C4-2B (cell line): ENCODE data around the gene CIC.

Source experiments
- ZFX ChIP-seq: fragments of 450-650 bp; IDR thresholded peaks from 2 replicates; pipeline ENCODE4 v1.6.1; 2017
- TF ChIP-seq, protein P1 (sequence below): fragments of 450-650 bp; conservative IDR thresholded peaks from 2 replicates; pipeline ENCODE4 v1.5.1; 2017; ENCODE audit warnings: mild to moderate bottlenecking

DNA sequence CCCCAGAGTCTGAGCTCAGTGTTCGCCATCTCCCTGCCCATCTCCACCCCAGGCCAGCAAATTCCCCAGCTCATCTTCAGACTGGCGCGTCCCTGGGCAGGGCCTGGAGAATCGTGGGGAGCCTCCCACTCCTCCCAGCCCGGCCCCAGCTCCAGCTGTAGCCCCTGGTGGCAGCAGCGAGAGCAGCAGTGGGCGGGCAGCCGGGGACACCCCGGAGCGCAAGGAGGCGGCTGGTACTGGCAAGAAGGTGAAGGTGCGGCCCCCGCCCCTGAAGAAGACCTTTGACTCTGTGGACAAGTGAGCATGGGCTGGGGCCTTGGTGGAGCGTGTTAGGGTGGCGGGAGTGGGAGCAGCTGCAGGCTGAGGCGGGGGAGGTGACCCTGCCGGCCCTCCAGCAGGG lies 24.5 kb downstream of the CIC start:
- TF ChIP-seq, protein P1, sequence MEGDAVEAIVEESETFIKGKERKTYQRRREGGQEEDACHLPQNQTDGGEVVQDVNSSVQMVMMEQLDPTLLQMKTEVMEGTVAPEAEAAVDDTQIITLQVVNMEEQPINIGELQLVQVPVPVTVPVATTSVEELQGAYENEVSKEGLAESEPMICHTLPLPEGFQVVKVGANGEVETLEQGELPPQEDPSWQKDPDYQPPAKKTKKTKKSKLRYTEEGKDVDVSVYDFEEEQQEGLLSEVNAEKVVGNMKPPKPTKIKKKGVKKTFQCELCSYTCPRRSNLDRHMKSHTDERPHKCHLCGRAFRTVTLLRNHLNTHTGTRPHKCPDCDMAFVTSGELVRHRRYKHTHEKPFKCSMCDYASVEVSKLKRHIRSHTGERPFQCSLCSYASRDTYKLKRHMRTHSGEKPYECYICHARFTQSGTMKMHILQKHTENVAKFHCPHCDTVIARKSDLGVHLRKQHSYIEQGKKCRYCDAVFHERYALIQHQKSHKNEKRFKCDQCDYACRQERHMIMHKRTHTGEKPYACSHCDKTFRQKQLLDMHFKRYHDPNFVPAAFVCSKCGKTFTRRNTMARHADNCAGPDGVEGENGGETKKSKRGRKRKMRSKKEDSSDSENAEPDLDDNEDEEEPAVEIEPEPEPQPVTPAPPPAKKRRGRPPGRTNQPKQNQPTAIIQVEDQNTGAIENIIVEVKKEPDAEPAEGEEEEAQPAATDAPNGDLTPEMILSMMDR, result no peak
- no peak for TF ChIP-seq ZFX
